ENCODE results near the gene OPA3. TPM values are rescaled to one million over a fixed set of nuclear protein-coding genes. Genes with fewer than 3 reads are reported as not detected.

OPA3 gene
- polyA plus RNA-seq, 1 donor (not counting 4 experiments of a cell fraction or from before 2014, with no cell fraction given) = 11.9 TPM

DNA sequence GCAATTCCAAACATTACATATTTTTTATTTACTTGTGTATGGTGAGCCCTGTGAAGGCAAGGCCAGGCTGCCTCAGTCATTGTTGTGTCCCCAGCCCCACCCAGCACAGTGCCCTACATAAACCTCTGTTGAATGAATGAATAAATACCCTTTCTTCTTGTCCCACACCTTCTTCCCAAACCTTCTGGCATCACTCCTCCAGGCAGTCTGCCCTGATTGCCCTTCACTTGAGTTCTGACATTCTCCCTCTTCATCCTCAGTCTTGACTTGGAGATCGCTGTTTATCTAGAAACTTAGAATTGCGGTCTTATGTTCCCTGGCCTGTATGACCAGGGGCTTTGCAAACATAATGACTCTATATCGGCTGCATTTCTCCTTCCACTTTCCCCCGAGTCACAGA lies 5.2 kb upstream of the OPA3 start:
- Histone ChIP-seq H3K4me3 (ENCODE audit: control insufficient read depth in 2 of 3, extremely low read depth in 1 of 3, insufficient read depth in 2 of 3, low read depth in 1 of 3, low read length in 3 of 3) (no peak overlapping the region), H3K36me3 (ENCODE audit: control insufficient read depth in 2 of 2, extremely low read depth in 1 of 2, insufficient read depth in 2 of 2, low read length in 2 of 2) (no peaks in the 10 kb centered on the region), H3K79me2 (ENCODE audit: control insufficient read depth, insufficient read depth, low read length) (no peaks in the 10 kb centered on the region), H3K9me1 (ENCODE audit: control insufficient read depth, extremely low read depth, insufficient read depth, low read length) (no peaks in the 10 kb centered on the region), H3K9ac (ENCODE audit: control insufficient read depth, extremely low read depth, insufficient read depth, low read length) (no peak overlapping the region), H3K27ac (ENCODE audit: control insufficient read depth, insufficient read depth, low read length) (no peak overlapping the region), H3K4me1 (ENCODE audit: control insufficient read depth, extremely low read depth, insufficient read depth, low read length) (peaks cover 7% of the 10 kb centered on the region), H3K4me2 (ENCODE audit: control insufficient read depth, extremely low read depth, insufficient read depth, low read depth, low read length) (no peak overlapping the region), H3K9me3 (ENCODE audit: control insufficient read depth, low read depth, low read length) (no peaks in the 10 kb centered on the region), H3K27me3 (ENCODE audit: control insufficient read depth, extremely low read depth, insufficient read depth, low read length) (no peaks in the 10 kb centered on the region), H4K20me1 (ENCODE audit: control insufficient read depth, extremely low read depth, insufficient read depth, low read length) (no peaks in the 10 kb centered on the region), H2AFZ (ENCODE audit: control insufficient read depth, low read length) (no peak overlapping the region)
- FAIRE-seq (no peak), DNase-seq (ENCODE audit: low read depth, low spot score) (no peak)
- dilution Hi-C loops (cut with MboI; ENCODE audit: extremely low pct_ligation_motif_present, low sequenced_read_pairs) = no loop called here
- no peak for TF ChIP-seq EZH2 (IDR thresholded peaks at IDR 0.05; ENCODE audit: low read length)
- TF ChIP-seq, protein P1, sequence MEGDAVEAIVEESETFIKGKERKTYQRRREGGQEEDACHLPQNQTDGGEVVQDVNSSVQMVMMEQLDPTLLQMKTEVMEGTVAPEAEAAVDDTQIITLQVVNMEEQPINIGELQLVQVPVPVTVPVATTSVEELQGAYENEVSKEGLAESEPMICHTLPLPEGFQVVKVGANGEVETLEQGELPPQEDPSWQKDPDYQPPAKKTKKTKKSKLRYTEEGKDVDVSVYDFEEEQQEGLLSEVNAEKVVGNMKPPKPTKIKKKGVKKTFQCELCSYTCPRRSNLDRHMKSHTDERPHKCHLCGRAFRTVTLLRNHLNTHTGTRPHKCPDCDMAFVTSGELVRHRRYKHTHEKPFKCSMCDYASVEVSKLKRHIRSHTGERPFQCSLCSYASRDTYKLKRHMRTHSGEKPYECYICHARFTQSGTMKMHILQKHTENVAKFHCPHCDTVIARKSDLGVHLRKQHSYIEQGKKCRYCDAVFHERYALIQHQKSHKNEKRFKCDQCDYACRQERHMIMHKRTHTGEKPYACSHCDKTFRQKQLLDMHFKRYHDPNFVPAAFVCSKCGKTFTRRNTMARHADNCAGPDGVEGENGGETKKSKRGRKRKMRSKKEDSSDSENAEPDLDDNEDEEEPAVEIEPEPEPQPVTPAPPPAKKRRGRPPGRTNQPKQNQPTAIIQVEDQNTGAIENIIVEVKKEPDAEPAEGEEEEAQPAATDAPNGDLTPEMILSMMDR (optimal IDR thresholded peaks at IDR 0.05 in 1 of 3, IDR thresholded peaks at IDR 0.05 in 1 of 3, conservative IDR thresholded peaks at IDR 0.05 in 1 of 3; ENCODE audit: extremely low read depth in 1 of 3, insufficient read depth in 2 of 3, low read length in 3 of 3) = no peak

DNA sequence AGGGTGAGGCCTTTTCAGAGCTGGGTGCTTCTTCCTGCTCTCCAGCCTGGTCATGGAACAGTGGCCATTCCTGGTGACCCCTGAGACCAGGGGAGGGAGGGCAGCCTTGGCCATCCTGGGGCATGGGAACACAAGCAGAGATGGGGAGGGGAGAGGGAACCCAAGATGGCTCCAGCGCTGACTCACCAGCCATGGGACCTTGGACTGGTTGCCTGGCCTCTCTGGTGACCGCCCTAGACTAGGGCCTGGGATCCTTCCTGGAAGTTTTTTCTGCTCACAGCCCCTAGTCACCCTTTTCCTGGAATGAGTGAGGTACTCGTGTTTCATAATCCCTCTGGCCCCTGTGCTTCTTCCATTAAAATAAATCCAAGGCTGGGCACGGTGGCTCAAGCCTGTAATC lies 3.3 kb upstream of the OPA3 start:
- Histone ChIP-seq H3K27ac (ENCODE audit: control insufficient read depth, insufficient read depth, low read length) (no peak overlapping the region), H3K79me2 (ENCODE audit: control insufficient read depth, insufficient read depth, low read length) (peaks cover 7% of the 10 kb centered on the region), H4K20me1 (ENCODE audit: control insufficient read depth, extremely low read depth, insufficient read depth, low read length) (no peaks in the 10 kb centered on the region), H3K36me3 (ENCODE audit: control insufficient read depth in 2 of 2, extremely low read depth in 1 of 2, insufficient read depth in 2 of 2, low read length in 2 of 2) (no peaks in the 10 kb centered on the region), H3K27me3 (ENCODE audit: control insufficient read depth, extremely low read depth, insufficient read depth, low read length) (no peaks in the 10 kb centered on the region), H3K4me1 (ENCODE audit: control insufficient read depth, extremely low read depth, insufficient read depth, low read length) (peaks cover 7% of the 10 kb centered on the region), H3K9me3 (ENCODE audit: control insufficient read depth, low read depth, low read length) (no peaks in the 10 kb centered on the region), H3K9ac (ENCODE audit: control insufficient read depth, extremely low read depth, insufficient read depth, low read length) (no peak overlapping the region), H3K4me2 (ENCODE audit: control insufficient read depth, extremely low read depth, insufficient read depth, low read depth, low read length) (no peak overlapping the region), H3K9me1 (ENCODE audit: control insufficient read depth, extremely low read depth, insufficient read depth, low read length) (no peaks in the 10 kb centered on the region), H3K4me3 (ENCODE audit: control insufficient read depth in 2 of 3, extremely low read depth in 1 of 3, insufficient read depth in 2 of 3, low read depth in 1 of 3, low read length in 3 of 3) (no peak overlapping the region), H2AFZ (ENCODE audit: control insufficient read depth, low read length) (no peak overlapping the region)
- FAIRE-seq (no peak), DNase-seq (ENCODE audit: low read depth, low spot score) (no peak)
- TF ChIP-seq, protein P1 (optimal IDR thresholded peaks at IDR 0.05 in 1 of 3, IDR thresholded peaks at IDR 0.05 in 1 of 3, conservative IDR thresholded peaks at IDR 0.05 in 1 of 3; ENCODE audit: extremely low read depth in 1 of 3, insufficient read depth in 2 of 3, low read length in 3 of 3) = no peak
- TF ChIP-seq EZH2 (IDR thresholded peaks at IDR 0.05; ENCODE audit: low read length) = no peak
- dilution Hi-C loops (cut with MboI; ENCODE audit: extremely low pct_ligation_motif_present, low sequenced_read_pairs) = no loop called here

All from keratinocyte (primary cell).